ENCODE data around the gene OR6C76.

The OR6C76 gene

GRCh38 chr12:55470088-55470829 lies 44.2 kb downstream of the OR6C76 start, which contains the start of gene OR6C70:
Gene OR6C70, minus strand, starts transcription at chr12:55470138. Its CDS starts 0 bp downstream, at chr12:55470138.
- TF ChIP-seq TEAD4 (IDR thresholded peaks at IDR 0.05) (no peak), CEBPB (IDR thresholded peaks at IDR 0.05) (no peak), REST (IDR thresholded peaks at IDR 0.05; ENCODE audit: low read depth) (no peak), MAX (IDR thresholded peaks at IDR 0.05) (no peak), FOXM1 (IDR thresholded peaks at IDR 0.05; ENCODE audit: borderline replicate concordance, low read depth) (no peak), EGR1 (IDR thresholded peaks at IDR 0.05) (no peak), TCF12 (IDR thresholded peaks at IDR 0.05; ENCODE audit: low read depth) (no peak), USF1 (IDR thresholded peaks at IDR 0.05) (no peak), TAF1 (IDR thresholded peaks at IDR 0.05; ENCODE audit: low read depth) (no peak), EP300 (IDR thresholded peaks at IDR 0.05; ENCODE audit: borderline replicate concordance) (no peak)

GRCh38 chr12:55472264-55472663 lies 46.2 kb downstream of the OR6C76 start:
- TF ChIP-seq TEAD4 (IDR thresholded peaks at IDR 0.05) (no peak), MAX (IDR thresholded peaks at IDR 0.05) (no peak), RAD21 (IDR thresholded peaks at IDR 0.05; ENCODE audit: low read depth) (no peak), USF1 (IDR thresholded peaks at IDR 0.05) (no peak), EP300 (IDR thresholded peaks at IDR 0.05; ENCODE audit: borderline replicate concordance) (no peak), ZBTB7A (IDR thresholded peaks at IDR 0.05; ENCODE audit: low read depth) (no peak), FOXM1 (IDR thresholded peaks at IDR 0.05; ENCODE audit: borderline replicate concordance, low read depth) (no peak), NFIC (IDR thresholded peaks at IDR 0.05) (no peak), TCF12 (IDR thresholded peaks at IDR 0.05; ENCODE audit: low read depth) (no peak), CREB1 (IDR thresholded peaks at IDR 0.05; ENCODE audit: low read depth) (no peak), YY1 (IDR thresholded peaks at IDR 0.05; ENCODE audit: low read depth) (no peak), REST (IDR thresholded peaks at IDR 0.05; ENCODE audit: low read depth) (no peak), TAF1 (IDR thresholded peaks at IDR 0.05; ENCODE audit: low read depth) (no peak), CEBPB (IDR thresholded peaks at IDR 0.05) (no peak), EGR1 (IDR thresholded peaks at IDR 0.05) (no peak)

Data from Ishikawa (cell line).